HFF-Myc (cell line): ENCODE measurements around the gene SP140.

ENCODE experiments used
- DNase-seq: peaks from one replicate; pipeline ENCODE4 v3.0.0-alpha.2; 2011; ENCODE audit warnings: low read depth; ENCODE audit errors: extremely low read depth
- H3K4me3 ChIP-seq: replicated peaks from 2 replicates; pipeline ENCODE4 v1.5.1; 2011; ENCODE audit warnings: low read depth, mild to moderate bottlenecking, control low read depth, low read length
- TF ChIP-seq, protein P1 (sequence below): IDR thresholded peaks from 2 replicates; pipeline ENCODE4 v1.5.1; 2012; ENCODE audit warnings: mild to moderate bottlenecking, low read depth, low read length, control low read depth; ENCODE audit errors: missing control alignments

The SP140 gene

DNA sequence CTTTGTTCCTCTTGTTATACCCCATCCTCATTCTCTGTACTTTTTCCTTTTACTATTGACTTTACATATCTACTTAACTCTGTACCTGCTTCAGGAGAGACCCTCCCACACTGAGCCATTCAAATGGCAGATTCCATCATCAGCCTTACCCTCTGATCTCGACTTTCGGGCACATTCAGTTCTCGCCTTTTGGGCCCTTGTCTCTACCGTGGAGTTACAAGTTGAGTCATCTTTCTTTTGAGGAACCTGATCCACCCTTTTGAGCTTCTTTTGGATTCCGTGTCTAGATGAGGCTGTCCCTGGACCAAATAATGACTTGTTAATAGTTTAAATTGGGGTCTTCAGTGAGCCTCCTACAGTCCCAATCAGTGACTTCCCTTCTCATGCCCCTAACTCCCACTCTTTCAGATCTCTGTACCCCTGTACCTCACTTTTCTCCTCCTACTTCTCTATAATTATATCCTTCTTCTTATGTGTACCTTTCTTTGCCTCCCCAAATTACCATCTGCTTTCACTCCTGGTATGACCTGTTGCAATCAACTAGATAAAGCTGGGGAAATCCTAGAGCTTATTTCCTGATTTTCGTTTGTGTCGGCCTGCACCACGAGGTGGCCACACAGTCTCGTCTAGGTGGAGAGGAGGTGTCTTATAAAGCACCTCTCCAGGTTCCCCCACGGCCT lies 23.0 kb upstream of the SP140 start:
- TF ChIP-seq, protein P1, sequence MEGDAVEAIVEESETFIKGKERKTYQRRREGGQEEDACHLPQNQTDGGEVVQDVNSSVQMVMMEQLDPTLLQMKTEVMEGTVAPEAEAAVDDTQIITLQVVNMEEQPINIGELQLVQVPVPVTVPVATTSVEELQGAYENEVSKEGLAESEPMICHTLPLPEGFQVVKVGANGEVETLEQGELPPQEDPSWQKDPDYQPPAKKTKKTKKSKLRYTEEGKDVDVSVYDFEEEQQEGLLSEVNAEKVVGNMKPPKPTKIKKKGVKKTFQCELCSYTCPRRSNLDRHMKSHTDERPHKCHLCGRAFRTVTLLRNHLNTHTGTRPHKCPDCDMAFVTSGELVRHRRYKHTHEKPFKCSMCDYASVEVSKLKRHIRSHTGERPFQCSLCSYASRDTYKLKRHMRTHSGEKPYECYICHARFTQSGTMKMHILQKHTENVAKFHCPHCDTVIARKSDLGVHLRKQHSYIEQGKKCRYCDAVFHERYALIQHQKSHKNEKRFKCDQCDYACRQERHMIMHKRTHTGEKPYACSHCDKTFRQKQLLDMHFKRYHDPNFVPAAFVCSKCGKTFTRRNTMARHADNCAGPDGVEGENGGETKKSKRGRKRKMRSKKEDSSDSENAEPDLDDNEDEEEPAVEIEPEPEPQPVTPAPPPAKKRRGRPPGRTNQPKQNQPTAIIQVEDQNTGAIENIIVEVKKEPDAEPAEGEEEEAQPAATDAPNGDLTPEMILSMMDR, result no peak
- no peak overlapping the region for H3K4me3 ChIP-seq
- no peak for DNase-seq

DNA sequence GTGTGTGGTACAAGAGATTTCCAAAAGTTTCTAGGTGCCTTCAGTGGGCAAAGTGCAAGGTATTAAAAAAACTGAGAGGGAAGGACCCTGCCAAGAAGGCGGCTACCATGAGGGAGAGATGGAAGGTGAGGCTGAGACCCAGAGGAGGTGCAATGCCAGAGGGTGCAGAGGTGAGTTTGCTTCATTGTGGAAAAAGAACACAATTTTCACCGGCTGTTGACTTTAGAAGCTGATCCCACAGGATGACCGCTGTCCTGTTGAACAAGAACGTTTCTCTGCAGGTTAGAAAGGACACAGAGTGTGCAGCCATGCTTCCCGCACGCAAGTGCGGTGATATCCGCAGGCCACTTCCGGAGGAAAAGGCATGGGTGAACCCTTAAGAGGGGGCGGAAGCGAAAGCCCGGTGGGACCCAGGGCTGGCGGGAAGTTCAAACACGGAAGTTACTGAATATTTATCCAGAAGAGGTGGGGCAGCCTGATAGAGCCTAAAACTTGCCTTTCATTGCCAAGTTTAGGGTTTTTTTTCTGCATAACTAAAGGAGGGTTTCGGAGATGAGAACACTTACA lies 22.3 kb upstream of the SP140 start:
- TF ChIP-seq, protein P1, result no peak
- no peak for DNase-seq
- H3K4me3 ChIP-seq, result no peak overlapping the region

DNA sequence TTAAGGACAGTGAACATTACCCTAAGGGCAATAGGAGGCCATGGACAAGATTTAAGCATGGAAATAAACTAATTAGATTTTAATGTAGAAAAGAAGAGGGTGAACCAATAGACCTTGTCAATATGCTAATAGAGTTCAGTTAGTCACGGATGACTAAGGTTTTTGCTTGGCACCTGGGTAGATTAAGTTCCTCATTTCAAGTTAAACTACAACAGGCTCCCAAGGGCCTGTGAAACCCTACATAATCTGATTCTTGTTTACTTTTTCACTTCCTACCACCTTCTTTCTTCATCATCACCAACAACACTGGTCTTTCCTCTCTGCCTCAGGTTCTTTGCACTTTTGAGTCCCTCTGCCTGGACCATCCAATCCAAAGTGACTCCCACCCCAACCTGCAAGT lies 20.5 kb upstream of the SP140 start:
- TF ChIP-seq, protein P1, result no peak
- no peak overlapping the region for H3K4me3 ChIP-seq
- no peak for DNase-seq

DNA sequence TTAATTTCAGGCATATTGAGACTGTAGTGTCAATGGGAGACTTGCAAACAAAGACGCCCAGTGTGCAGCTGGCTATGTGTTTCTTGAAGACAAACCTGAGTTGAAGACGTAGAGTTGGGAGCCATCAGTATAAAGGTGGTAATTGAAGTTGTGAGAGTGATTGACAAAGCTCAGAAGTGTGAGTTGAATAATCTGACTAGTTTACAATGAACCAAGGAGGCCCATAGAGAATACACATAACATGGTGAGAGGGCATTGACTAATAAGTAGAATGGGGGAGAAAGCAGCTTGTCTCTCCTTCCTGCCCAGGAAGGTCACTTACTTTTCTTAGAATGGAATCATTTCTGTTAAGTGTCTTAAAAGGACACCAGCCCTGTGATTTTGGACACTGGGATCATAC lies 19.8 kb upstream of the SP140 start:
- TF ChIP-seq, protein P1, result no peak
- no peak overlapping the region for H3K4me3 ChIP-seq
- no peak for DNase-seq

DNA sequence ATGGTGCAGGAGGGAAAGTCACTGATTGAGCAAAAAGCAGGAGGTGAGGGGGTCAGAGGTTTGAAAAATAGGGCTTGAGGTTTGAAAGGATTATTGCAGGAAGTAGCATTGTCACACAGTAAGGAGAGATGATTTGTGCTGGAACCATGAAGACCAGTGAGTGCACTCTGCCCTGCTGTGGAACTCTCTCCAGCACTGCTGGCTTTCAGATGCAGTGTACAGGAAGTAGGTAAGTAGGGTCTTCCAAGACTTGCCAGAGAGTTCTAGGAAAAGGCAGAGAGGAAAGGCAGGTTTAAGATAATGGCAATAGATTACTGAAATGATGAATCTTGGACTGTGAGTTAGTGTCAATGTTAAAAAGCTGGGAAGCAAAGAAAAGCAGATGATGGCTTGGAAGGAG lies 17.0 kb upstream of the SP140 start:
- H3K4me3 ChIP-seq, result no peak overlapping the region
- TF ChIP-seq, protein P1, result no peak

DNA sequence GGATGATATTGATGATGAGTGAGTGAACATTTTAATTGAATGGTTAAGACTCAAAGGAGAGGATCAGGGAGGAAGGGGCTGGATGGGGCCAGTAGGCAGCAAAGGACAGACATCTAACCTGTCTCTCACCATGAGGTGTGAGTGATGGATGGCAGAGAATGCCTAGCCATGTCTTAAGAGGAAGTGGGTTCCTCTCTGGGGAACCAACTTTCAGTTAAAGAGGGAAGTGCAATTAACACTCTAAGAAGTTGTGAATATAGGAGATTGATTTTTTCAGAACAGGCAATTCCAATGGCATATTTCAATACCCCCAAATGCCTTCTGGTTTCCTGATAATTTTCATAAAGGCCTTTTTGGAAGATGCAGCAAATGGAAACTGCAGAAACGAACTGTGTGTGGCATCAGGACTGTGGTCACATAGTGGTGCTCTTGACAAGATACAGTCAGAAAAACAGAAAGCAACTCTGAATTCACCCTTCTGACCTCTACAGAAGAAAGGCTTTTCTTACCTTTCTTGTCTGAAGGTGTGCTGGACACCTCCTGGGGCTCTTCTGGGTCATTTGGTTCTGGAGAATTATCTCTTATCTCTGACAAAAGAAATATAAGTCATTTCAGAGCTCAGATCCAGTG lies 16.0 kb upstream of the SP140 start:
- TF ChIP-seq, protein P1, result no peak
- no peak for DNase-seq
- no peak overlapping the region for H3K4me3 ChIP-seq

More for the DNA sequence above, 17.0 kb upstream of the SP140 start:
- no peak for DNase-seq
